ENCODE measurements around the gene C1S.

DNA sequence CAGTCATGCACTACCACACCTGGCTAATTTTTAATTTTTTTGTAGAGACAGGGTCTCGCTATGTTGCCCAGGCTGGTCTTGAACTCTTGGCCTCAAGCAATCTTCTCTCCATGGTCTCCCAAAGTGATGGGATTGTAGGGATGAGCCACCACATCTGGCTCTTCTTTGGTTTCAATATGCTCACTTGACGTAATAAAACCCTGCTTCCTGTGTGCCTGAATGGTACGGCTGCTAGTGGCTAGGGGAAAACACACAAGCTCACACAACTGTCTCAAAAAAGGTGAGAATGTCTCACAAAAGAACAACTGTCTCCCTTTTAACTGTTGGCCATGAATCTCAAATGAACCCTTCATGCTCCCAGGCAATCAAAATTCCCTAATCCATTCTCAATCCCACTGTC is 15.0 kb downstream of the C1S start:
- TF ChIP-seq POLR2A (IDR thresholded peaks at IDR 0.05): no peak
- no peak for TF ChIP-seq POLR2AphosphoS5 (IDR thresholded peaks at IDR 0.05)
- TF ChIP-seq CTCF (IDR thresholded peaks at IDR 0.05): no peak
